ENCODE data around the gene GEMIN7. TPM values are rescaled to one million over a fixed set of nuclear protein-coding genes. Genes with fewer than 3 reads are reported as not detected.

The GEMIN7 gene
- total RNA-seq, 1 experiment from 2014 or later: 23.5 TPM

DNA sequence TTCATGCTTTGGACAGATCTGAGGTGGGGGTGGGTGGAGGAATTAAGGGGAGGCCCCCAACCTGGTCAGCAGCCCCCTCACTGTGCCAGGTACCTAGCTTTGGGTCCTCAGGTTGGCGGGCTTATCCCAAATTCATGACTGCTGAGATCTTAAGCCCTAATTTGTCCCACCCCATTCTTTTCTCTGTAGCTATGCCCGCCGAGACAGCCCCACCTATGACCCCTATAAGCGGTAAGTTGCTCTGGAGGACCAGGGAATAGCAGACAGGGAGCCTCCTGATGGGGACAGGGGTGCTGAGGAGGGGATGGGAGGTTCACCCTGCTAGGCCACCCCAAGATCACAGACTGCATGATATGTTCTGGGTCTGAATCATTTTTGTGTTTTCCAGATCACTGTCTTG lies 17.1 kb upstream of the GEMIN7 start:
- DNase-seq (ENCODE audit: low spot score): no peak

DNA sequence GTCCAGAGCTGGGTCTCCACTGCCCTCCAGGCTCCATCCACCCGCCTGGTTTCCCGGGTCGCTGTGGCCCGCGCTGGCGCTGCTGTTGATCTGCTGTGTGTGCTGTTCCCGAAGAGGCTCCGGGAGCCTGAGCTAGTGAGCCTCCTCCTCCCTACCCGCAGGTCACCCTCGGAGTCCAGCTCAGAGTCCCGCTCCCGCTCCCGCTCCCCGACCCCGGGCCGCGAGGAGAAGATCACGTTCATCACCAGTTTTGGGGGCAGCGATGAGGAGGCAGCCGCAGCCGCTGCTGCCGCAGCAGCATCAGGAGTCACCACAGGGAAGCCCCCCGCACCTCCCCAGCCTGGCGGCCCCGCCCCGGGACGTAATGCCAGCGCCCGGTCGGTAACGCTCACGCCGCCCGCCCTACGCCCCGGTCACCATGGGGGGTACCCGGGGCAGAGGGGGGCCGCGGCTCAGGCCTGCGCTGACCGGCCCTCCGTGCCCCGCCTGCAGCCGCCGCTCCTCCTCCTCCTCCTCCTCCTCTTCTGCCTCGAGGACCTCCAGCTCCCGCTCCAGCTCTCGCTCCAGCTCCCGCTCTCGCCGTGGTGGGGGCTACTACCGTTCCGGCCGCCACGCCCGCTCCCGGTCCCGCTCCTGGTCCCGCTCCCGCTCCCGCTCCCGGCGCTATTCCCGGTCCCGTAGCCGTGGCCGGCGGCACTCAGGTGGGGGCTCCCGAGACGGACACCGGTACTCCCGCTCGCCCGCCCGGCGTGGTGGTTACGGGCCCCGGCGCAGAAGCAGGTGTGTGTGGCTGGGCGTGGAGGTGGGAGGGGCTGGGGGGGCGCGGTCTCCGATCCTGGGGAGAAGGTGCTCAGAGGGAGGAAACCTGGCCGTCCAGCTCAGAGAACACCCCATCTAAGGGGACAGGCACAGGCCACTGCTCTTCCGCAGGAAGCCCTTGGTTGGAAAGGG lies 14.9 kb upstream of the GEMIN7 start:
- DNase-seq (ENCODE audit: low spot score): no peak

DNA sequence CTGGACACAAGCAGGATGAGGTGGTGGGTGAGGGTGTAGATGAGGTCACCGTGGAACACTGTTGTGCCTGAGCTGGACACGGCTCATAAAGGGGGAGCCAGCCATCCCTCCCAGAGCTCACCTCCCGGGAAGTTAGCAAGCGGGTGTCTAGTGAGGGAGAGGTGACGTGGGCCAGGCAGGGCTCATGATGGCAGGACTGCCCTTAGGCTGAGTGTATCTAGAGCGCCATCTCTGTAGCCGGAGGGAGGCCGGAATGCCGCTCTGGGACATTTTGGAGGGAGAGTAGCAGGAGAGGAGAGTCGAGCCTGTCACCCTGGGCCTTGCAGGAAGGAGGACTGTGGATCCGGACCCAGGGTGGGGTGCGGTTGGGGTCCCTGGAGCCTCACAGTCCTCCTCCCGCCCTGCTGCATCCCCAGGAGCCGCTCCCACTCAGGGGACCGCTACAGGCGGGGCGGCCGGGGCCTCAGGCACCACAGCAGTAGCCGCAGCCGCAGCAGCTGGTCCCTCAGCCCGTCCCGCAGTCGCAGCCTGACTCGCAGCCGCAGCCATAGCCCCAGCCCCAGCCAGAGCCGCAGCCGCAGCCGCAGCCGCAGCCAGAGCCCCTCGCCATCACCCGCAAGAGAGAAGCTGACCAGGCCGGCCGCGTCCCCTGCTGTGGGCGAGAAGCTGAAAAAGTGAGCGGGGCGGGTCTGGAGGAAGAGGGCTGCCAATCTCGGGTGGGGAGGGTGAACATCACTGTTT lies 12.0 kb upstream of the GEMIN7 start:
- DNase-seq (ENCODE audit: low spot score): no peak

DNA sequence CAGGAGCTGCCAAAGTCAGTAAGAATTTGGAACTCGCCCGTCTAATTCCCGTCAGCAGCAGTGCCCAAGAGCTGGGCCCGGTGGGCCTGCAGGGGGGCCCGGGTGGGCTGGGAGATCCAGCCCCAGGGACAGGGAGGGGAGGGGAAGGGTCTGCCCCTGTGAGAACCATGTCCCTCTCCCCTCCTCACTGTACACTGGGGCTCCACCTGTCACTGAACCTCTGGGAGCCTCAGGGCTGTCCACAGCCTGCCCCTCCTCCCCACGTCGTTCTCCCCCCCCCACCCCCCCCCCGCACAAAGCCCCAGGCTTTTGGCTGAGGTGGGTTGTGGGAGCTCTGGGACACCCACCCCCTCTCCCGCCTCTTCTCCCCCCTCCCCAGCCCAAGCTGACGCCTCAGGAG lies 11.0 kb upstream of the GEMIN7 start:
- no peak for DNase-seq (ENCODE audit: low spot score)

DNA sequence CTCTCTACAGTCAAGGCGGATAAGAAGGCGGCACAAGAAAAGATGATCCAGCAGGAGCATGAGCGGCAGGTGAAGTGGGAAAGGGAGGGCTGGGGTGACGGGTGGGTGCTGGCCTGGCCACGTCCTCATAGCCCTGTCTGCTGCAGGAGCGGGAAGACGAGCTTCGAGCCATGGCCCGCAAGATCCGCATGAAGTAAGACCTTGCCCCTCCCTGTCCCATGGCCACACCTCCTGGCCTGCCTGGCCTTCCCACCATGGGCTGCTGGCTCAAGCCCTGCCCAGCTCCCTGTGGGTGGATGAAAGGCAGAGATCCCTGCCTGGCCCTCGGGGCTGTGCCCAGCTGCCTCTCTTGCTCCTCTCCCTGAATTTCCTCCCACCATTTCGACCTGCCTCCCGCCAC lies 10.0 kb upstream of the GEMIN7 start:
- no peak for DNase-seq (ENCODE audit: low spot score)

DNA sequence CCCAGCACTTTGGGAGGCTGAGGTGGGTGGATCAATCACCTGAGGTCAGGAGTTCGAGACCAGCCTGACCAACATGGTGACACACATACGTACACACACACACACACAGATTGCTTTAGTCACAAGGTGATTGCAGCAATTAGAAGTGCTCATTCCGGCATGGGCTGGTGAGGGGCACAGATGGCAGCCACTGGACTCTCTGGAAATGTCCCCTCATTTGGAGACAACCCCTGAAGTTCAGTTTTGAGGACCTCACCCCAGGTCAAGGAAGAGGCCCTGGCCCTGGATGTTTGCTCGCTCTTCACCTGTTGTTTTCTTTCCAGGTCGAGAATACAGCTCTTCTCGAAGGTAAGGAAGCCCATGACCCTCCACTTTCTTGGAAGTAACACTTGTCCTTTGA lies 8.8 kb upstream of the GEMIN7 start:
- no peak for DNase-seq (ENCODE audit: low spot score)

DNA sequence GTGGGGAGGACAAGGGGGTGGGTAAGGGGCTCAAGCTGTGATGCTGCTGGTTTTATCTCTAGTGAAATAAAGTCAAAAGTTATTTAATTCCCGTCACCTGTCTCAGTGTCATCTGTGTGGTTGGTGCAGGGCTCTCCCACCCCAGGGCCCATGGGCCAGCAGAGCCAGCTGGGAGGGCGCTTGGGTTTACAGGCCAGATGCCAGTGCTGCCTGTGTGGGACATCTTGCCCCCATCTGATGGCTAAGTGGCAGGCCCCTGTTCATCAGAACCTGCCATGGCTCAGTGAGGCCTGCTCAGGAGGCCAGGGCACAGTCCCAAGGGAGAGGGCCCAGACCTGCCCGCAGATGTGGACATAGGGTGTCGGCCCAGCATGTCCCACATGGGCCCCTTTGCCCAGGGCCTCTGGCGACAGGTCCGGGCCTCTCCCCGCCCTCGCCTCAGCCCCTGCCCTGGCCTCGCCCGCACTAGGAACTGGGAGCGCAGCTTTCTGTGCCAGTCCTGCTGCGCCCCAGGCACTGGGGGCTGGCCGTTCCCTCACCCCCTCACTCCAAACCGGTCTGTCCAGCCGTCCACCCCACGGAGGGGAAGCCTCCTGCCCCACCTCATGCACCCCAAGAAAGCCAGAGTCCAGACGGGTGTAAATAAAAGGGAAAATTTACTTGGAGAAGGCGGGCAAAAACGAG lies 8.1 kb upstream of the GEMIN7 start:
- no peak for DNase-seq (ENCODE audit: low spot score)

DNA sequence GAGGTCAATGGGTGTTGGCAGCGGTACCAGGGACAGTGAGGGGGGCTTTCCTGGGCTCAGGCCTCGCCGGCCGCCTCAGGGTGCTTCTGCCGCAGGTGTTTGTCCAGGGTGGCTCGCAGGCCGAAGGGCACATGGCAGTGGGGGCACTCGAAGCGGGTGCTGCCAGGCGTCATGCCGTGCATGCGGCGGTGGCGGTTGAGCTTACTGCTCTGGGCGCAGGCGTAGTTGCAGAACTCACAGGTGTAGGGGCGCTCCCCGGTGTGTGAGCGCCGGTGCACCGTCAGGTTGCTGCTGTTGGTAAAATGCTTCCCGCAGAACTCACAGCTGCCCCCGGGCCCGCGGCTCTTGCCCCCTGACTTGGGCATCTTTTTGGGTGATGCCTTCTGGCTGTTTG lies 7.5 kb upstream of the GEMIN7 start:
- no peak for DNase-seq (ENCODE audit: low spot score)

DNA sequence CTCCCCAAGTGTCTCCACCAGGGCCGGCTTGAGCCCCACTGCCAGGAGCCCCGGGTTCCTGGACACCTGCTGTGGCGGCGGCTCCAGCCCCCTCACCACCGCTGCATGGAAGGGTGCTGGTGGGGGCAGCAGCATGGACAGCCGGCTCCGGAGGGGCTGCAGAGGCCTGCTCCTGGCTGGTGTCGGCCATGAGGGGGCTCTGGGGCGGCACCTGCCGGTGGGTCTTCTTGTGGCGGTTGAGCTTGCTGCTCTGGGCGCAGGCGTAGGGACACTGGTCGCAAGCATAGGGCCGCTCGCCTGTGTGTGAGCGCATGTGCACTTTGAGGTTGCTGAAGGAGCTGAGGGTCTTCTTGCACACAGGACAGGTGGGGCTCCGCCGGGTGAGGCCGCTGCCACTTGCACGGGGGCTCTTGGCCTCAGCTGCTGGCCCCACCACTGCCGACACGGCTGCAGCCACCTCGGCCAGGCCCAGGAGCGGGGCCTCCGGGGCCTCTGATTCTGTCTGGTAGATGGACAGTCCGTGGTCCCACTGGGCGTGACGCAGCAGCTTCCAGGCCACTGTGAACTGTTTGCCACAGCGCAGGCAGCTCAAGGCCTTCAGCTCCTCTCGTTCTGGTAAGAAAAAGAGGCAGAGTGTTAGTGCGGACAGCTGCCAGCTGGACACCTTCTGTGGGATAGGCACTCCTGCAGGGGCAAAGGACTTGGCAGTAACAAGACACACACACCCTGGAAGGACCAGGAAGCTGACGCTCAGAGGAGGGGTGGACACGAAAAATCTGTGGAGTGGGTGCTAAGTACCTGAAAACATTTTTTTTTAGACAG lies 6.9 kb upstream of the GEMIN7 start:
- DNase-seq (ENCODE audit: low spot score): no peak

DNA sequence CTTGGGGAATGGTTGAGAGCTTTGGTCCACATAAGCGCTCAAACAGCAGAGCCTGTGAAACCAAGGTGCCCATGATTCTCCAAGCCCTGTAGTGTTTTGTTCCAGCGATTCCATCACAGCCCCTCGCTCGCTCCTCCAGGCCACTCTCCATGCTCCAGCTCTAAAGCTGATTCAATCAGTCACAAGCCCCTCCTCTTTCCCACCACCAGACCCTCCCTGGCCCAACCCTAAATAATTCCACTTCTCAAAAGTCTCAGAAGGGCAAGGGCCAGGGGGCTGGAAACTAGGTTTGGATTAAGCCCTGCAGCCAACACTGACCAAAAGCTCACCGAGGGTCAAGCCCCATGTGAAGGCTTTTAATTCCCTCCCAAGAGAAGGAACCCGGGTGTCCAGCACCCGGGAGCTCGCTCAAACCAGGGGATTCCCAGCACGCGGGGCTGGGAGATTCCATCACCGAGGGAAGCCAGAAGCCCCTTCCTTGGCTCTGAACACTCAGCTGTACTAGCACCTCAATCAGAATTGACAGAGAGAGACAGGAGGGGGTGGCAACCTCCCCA lies 4.2 kb upstream of the GEMIN7 start:
- DNase-seq (ENCODE audit: low spot score): no peak

DNA sequence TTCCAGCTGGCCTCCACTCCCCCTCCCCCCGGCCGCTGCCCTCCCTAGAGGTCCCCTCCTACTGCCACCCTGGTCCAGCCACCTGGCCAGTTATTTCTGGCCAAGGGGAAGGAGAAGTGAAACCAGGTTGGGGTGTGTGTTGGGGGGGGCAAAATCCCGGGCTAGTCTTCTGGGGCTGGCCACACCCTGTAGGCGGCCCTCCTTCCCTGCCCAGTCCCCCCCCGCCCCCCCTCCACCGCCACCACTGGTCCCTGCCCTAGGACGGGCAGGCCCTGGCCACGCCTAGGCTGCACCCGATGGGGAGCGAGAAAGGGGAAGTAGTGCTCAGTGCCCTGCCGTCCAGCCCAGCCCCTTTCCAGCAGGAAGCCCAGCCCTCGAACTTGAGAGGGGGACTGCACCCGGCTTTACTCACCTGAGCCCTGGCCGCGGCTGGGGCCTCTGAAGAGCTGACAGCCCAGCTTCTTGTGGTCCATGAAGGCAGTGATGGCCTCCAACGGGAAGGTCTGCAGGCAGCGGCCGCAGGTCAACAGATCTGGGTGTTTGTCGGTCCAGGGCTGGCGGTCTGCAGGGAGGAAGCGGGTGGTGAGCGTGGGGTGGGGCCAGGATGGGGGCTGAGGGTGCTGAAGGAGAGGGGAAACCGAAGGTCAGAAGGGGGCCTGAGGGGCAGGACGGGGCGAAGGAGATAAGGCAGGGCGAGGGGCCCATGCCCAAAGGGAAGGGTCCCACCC lies 3.6 kb upstream of the GEMIN7 start:
- DNase-seq (ENCODE audit: low spot score): peak; percentile 26

DNA sequence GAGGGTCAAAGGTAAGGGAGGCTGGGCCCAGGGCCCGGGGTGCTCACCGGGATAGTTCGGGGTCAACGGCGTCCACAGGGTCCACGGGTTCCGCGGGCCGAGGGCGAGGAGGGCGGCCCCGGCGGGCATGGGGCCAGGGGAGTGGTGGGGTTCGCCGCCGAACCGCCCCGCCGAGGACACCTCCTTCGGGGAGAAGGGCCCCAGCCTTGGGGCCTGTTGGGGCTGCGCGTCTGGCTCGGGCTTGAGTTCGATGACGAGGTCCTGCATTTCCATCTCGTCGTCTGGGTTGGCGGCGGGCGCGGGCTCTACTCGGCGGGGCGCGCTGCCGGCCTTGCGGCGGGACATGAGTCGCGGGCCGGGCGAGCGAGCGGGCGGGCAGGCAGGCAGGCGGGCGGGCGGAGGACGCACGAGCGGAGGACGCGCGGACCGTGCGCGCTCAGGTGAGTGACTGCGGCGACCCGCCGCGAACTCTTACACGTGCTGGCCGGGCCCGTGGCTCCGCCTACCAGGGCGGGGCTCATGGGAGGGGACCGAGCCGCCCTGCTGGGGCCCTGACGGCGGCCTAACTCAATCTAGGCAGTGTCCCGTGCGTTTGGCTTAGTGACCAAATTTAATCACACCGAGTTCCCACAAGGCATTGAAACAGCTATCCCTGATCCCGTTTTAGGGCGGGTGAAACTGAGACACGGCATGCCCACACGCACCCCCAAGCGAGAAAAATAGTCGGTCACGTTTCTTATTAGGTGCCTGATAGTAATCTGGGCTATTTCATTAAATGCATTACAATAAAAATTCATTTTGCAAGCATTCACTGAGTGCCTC lies 2.8 kb upstream of the GEMIN7 start, which contains the start of gene ZNF296:
Gene ZNF296, minus strand, starts transcription at position 450 of the 822 bp plus-strand sequence. Its CDS starts 105 bp downstream, at position 345.
- DNase-seq (ENCODE audit: low spot score): no peak

DNA sequence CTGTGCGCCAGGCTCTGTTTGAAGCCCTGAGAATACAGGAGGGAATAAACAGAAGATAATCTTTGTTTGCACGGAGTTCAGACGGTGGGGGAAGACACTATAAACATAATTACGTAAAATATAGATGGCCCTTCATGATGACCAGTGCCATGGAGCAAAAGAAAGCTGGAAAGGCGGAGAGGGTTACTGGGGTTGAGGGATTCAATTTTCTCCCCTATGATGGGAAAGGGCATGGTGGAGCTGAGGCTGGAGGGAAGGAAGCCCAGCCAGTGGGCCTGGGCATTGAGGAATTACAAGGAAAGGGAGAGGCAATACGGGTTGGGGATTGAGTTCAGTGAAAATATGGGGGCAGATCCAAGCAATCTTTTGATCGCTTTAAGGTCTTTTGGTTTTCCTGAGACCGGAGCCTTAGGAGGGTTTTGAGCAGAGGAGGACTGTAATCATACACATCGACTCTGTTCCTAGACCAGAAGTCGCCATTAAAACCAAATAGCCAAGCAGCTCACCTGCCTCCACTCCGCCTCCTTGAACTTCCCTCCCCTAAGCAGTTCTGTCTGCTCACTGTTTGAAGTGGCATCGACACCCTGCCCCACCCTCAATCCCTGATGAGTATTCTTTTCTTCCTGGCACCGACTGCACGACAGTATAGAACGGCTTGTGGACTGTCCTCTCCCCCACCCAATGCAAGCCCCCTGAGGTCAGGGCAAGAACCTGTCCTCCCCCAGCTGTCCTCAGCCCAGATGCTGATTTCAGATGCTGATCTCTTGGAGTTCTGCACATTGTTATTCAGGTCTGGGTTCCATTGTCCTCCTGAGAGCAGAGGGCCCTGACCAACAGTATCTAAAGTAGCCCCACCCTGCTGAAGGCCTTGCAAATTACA lies 2.0 kb upstream of the GEMIN7 start:
- DNase-seq (ENCODE audit: low spot score): no peak

DNA sequence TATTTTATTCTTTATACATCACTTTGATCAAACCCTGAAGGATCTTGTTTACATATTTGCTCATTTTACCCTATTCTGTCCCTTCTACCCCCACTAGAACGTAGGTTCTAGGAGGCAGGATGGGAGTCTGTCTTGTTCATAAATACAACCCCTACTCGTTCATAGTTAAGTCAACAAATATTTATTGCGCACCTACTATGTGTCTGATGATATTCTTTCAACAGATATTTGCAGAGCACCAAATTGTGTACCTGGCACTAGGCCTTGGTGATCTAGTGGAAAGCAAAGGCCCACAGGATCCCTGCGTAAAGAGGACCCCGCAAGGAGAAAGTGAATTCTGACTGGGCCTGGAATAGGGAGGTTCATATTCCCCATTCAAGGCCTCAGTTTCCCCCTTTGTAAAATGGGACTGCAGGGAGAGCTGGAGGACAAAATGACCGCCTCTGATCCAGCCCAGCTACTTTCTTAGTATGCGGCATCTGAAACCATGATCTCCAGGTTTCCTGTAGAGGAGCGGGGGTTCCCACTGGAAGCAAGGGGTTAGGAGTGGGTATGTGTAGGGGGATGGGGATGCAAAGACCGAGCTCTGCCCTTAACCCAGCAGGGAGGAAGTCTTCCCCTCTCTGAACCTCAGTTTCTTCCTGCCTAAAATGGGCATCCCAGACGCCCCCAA lies 534 bp upstream of the GEMIN7 start:
- no peak for DNase-seq (ENCODE audit: low spot score)

DNA sequence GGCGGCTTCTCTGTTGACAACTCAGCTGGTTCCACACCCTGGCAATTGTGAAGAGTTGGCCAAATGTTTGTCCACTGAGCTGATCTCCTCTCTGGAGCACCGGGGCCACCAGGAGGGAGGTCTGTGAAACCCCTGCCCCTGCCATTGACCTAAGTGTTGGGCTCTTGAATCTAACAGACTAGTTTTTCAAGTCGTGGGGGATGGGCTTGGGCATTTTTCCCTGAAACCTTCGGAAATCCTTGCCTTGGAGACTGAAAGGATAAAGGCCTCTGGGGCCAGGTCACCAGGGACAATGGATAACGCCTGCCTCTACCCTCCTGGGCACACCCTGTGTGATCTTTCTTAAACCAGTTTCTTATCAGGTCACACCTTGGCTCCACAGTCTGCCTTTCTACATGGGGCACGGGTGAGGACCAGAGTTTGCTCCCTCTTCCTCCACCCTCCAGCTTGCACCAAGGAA lies 881 bp downstream of the GEMIN7 start:
- no peak for DNase-seq (ENCODE audit: low spot score)

DNA sequence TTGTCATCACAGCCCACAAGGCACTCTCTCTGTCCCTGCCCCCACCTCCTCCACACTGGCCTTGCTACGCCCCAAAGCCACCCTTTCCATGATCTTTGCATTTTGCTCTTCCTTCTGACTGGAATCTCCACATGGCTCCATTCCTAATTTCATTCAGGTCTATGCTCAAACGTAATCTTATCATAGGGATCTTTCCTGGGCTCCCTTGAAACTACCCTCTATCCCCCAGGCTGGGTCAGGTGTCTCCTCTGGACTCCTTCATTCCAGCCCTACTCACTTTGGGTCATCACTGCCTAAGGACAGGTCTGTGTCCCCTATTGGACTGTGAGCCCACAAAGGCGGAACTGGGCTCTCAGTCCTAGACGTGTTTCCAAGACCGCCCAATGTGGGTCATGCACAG lies 3.1 kb downstream of the GEMIN7 start:
- DNase-seq (ENCODE audit: low spot score): no peak

DNA sequence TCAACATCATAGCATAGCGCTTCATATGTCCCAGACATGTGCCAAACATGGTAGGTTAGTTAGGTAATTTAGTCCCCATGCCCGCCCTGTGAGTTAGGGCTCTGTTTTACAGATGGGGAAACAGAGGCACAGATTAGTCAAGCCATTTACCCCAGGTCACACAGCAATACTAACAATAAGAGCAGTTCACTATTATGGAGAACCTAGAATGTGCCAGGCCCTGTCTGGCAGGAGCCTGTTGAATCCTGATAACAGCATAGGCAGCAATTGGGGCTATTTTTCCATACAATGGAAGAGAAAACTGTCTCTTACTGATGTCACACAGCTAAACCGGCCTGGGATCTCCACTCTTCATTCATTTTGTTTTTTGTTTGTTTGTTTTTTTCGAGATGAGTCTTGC lies 7.4 kb downstream of the GEMIN7 start:
- DNase-seq (ENCODE audit: low spot score): no peak

DNA sequence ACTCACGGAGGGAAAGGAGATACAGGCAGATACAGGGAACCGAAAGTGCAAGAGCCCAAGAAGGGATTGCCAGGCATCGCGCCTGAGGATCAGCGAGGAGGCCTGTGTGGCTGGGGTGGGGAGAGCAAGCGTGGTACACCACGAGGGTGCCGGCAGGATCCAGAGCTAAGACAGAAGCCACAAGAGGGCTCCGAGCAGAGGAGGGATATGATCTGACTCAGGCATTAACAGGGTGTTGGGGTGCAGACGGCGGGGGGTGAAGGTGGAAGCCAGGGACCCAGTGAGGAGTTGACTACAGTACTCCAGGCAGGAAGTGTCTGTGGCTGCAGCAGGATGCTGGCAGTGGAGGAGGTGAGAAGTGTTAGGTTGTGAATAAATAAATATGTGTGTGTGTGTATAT lies 8.5 kb downstream of the GEMIN7 start:
- DNase-seq (ENCODE audit: low spot score): no peak
